ENCODE measurements around the gene VCX3B.

DNA sequence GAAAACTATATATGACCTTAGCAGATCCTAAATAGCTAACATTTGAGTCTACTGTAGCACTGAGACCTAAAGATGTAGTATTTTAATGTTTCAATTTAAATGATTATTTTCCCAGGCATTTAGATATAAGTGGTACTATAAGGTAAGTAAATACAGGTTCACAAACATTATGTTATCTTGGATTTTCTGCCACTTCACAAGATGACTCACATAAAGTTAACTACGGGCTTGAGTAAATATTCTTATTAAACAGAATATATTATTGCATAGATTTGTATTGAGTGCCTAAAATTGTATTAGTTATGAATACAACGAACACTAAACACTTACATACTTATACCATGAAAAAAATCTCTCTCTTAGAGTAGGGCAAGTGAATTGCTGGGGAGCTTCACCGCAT is 34.2 kb upstream of the VCX3B start:
- TF ChIP-seq, protein P1, sequence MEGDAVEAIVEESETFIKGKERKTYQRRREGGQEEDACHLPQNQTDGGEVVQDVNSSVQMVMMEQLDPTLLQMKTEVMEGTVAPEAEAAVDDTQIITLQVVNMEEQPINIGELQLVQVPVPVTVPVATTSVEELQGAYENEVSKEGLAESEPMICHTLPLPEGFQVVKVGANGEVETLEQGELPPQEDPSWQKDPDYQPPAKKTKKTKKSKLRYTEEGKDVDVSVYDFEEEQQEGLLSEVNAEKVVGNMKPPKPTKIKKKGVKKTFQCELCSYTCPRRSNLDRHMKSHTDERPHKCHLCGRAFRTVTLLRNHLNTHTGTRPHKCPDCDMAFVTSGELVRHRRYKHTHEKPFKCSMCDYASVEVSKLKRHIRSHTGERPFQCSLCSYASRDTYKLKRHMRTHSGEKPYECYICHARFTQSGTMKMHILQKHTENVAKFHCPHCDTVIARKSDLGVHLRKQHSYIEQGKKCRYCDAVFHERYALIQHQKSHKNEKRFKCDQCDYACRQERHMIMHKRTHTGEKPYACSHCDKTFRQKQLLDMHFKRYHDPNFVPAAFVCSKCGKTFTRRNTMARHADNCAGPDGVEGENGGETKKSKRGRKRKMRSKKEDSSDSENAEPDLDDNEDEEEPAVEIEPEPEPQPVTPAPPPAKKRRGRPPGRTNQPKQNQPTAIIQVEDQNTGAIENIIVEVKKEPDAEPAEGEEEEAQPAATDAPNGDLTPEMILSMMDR (conservative IDR thresholded peaks at IDR 0.05; ENCODE audit: low read depth, low read length), result no peak
- TF ChIP-seq POLR2A (IDR thresholded peaks at IDR 0.05; ENCODE audit: low read depth, low read length) (no peak), RAD21 (IDR thresholded peaks at IDR 0.05; ENCODE audit: low read length) (no peak), SMC3 (IDR thresholded peaks at IDR 0.05; ENCODE audit: low read depth, low read length) (no peak), MAFK (IDR thresholded peaks at IDR 0.05; ENCODE audit: low read depth, low read length) (no peak), RCOR1 (IDR thresholded peaks at IDR 0.05; ENCODE audit: insufficient replicate concordance, low read length) (no peak), NFE2L2 (IDR thresholded peaks at IDR 0.05; ENCODE audit: low read depth, low read length) (no peak), CHD1 (IDR thresholded peaks at IDR 0.05; ENCODE audit: low read depth, low read length) (no peak)
- TF ChIP-seq, protein P2, sequence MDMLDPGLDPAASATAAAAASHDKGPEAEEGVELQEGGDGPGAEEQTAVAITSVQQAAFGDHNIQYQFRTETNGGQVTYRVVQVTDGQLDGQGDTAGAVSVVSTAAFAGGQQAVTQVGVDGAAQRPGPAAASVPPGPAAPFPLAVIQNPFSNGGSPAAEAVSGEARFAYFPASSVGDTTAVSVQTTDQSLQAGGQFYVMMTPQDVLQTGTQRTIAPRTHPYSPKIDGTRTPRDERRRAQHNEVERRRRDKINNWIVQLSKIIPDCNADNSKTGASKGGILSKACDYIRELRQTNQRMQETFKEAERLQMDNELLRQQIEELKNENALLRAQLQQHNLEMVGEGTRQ (IDR thresholded peaks at IDR 0.05; ENCODE audit: low read depth, low read length), result no peak

Measured in IMR-90 (cell line).